ENCODE data around the gene FREM1.

Gene FREM1

GRCh38 chr9:14819183-14819582 lies 91.0 kb downstream of the FREM1 start:
- H3K4me3 ChIP-seq (ENCODE audit: low read depth, low read length, poor library complexity, severe bottlenecking), result no peak overlapping the region
- no peaks in the 10 kb centered on the region for H3K79me2 ChIP-seq (ENCODE audit: insufficient read depth, low read length)
- no peak overlapping the region for H3K9ac ChIP-seq (ENCODE audit: low read length)
- no peaks in the 10 kb centered on the region for H3K4me1 ChIP-seq (ENCODE audit: insufficient read depth, low read length, severe bottlenecking)
- H3F3A ChIP-seq (ENCODE audit: insufficient read depth, low read length), result no peaks in the 10 kb centered on the region
- no peaks in the 10 kb centered on the region for H3K9me3 ChIP-seq (ENCODE audit: low read length)
- H4K20me1 ChIP-seq (ENCODE audit: insufficient read depth, low read length), result no peaks in the 10 kb centered on the region
- H3K27ac ChIP-seq (ENCODE audit: low read depth, low read length, poor library complexity, severe bottlenecking), result no peak overlapping the region
- H3K27me3 ChIP-seq (ENCODE audit: insufficient read depth, low read length), result no peaks in the 10 kb centered on the region
- no peak overlapping the region for H3K4me2 ChIP-seq (ENCODE audit: low read length)
- H3K9me2 ChIP-seq (ENCODE audit: low read depth, low read length), result no peaks in the 10 kb centered on the region
- no peaks in the 10 kb centered on the region for H3K36me3 ChIP-seq (ENCODE audit: insufficient read depth, low read length)
- H2AFZ ChIP-seq (ENCODE audit: low read length), result no peak overlapping the region
- TF ChIP-seq CTCF (IDR thresholded peaks at IDR 0.05; ENCODE audit: low read length), result no peak
- TF ChIP-seq EZH2 (IDR thresholded peaks at IDR 0.05; ENCODE audit: borderline replicate concordance, low read length), result no peak

DNA sequence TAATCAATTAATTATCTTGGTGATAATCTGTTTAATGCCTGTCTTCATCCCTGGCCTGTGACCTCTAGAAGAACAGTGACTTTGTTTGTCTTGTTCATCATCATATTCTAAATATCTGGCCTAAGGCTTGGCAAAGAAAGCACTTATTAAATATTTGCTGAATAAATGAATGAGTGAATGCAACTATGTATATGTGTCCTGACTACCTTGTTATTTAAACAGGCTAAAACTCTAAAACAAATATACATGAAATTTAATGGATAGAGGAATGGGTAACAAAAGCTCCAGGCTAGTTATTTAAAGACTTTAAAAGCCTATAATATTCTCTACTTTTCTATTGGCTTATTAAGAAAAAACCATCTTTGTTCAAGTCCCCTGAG lies 96.0 kb downstream of the FREM1 start:
- Histone ChIP-seq H3K4me1 (ENCODE audit: insufficient read depth, low read length, severe bottlenecking) (no peaks in the 10 kb centered on the region), H3K36me3 (ENCODE audit: insufficient read depth, low read length) (no peaks in the 10 kb centered on the region), H3K9me2 (ENCODE audit: low read depth, low read length) (no peaks in the 10 kb centered on the region), H3K9ac (ENCODE audit: low read length) (no peak overlapping the region), H3K4me2 (ENCODE audit: low read length) (no peak overlapping the region), H3K9me3 (ENCODE audit: low read length) (no peaks in the 10 kb centered on the region), H2AFZ (ENCODE audit: low read length) (no peak overlapping the region), H3F3A (ENCODE audit: insufficient read depth, low read length) (no peaks in the 10 kb centered on the region), H3K79me2 (ENCODE audit: insufficient read depth, low read length) (no peaks in the 10 kb centered on the region), H4K20me1 (ENCODE audit: insufficient read depth, low read length) (no peaks in the 10 kb centered on the region), H3K27me3 (ENCODE audit: insufficient read depth, low read length) (no peaks in the 10 kb centered on the region; the same call in 1 of the 2 replicates), H3K4me3 (ENCODE audit: low read depth, low read length, poor library complexity, severe bottlenecking) (no peak overlapping the region), H3K27ac (ENCODE audit: low read depth, low read length, poor library complexity, severe bottlenecking) (no peak overlapping the region)
- no peak for TF ChIP-seq EZH2 (IDR thresholded peaks at IDR 0.05; ENCODE audit: borderline replicate concordance, low read length)
- no peak for TF ChIP-seq CTCF (IDR thresholded peaks at IDR 0.05; ENCODE audit: low read length)

GRCh38 chr9:14813336-14814248 lies 96.6 kb downstream of the FREM1 start:
- Histone ChIP-seq H3K9ac (ENCODE audit: low read length) (no peak overlapping the region), H3K36me3 (ENCODE audit: insufficient read depth, low read length) (no peaks in the 10 kb centered on the region), H3K9me3 (ENCODE audit: low read length) (no peaks in the 10 kb centered on the region), H4K20me1 (ENCODE audit: insufficient read depth, low read length) (no peaks in the 10 kb centered on the region), H3K4me2 (ENCODE audit: low read length) (no peak overlapping the region), H3K9me2 (ENCODE audit: low read depth, low read length) (no peaks in the 10 kb centered on the region), H3K4me1 (ENCODE audit: insufficient read depth, low read length, severe bottlenecking) (no peaks in the 10 kb centered on the region), H3K4me3 (ENCODE audit: low read depth, low read length, poor library complexity, severe bottlenecking) (no peak overlapping the region), H3K27me3 (ENCODE audit: insufficient read depth, low read length) (no peaks in the 10 kb centered on the region; the same call in 1 of the 2 replicates), H3F3A (ENCODE audit: insufficient read depth, low read length) (no peaks in the 10 kb centered on the region), H3K79me2 (ENCODE audit: insufficient read depth, low read length) (no peaks in the 10 kb centered on the region), H2AFZ (ENCODE audit: low read length) (no peak overlapping the region), H3K27ac (ENCODE audit: low read depth, low read length, poor library complexity, severe bottlenecking) (no peak overlapping the region)
- TF ChIP-seq EZH2 (IDR thresholded peaks at IDR 0.05; ENCODE audit: borderline replicate concordance, low read length) (no peak), CTCF (IDR thresholded peaks at IDR 0.05; ENCODE audit: low read length) (no peak)
